Activated naive CD4-positive, alpha-beta T cell treated with anti-CD3 and anti-CD28 coated beads, Interleukin-2, amount 50 U/mL, for 24 hours (primary cell): ENCODE measurements around the gene IL17RB.
A peak's percentile ranks its signal among the peaks of the same experiment; 100 is the strongest.

Source experiments
- H3K27ac Mint-ChIP-seq: one replicate; pipeline ENCODE4 v1.8.0; 2021; ENCODE audit warnings: mild to moderate bottlenecking, mixed read lengths
- H3K27me3 Mint-ChIP-seq: one replicate; pipeline ENCODE4 v1.8.0; 2021; ENCODE audit warnings: mixed read lengths
- H3K36me3 Mint-ChIP-seq: one replicate; pipeline ENCODE4 v1.8.0; 2021; ENCODE audit warnings: mixed read lengths
- H3K4me1 Mint-ChIP-seq: one replicate; pipeline ENCODE4 v1.8.0; 2021; ENCODE audit warnings: mixed read lengths
- H3K4me3 Mint-ChIP-seq: one replicate; pipeline ENCODE4 v1.8.0; 2021; ENCODE audit warnings: mild to moderate bottlenecking, mixed read lengths
- H3K9me3 Mint-ChIP-seq: one replicate; pipeline ENCODE4 v1.8.0; 2021; ENCODE audit warnings: mixed read lengths

IL17RB gene

DNA sequence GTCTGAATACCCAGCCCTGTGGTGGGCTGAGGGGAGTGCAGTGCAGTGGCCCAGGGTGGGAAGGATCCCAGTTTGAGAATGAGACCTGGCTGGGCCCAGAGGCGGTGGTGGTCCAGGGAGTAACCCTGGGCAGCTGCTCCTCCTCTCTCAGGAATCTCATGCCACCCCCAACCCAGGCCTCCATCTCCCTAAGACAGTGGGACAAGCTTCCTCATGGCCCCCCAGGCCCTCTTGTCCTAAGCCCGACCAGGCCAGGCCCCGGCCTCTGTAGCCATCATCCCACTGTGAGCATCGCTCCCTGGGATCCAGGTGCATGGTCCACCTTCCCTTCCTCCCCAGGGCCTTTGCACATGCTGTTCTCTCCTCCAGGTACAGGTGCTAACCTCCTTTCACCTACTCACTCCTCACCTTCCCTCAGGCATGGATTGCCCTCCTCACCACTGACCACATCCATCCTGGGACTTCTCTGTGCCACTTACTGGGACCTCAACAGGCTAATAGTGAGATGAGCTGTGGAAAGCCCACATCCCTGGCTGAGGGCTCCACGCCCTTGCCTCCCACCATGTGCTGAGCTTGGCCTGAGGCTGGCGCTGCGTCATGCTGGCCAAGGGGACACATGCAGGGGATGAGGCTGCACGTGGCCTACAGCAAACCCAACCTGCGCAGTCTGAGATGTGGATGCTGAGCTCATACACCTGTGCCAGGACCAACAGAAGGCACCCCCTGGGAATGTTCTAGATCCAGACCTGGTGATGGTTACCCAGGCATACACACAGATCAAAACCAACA, 10.1 kb upstream of the IL17RB start:
- Mint-ChIP-seq H3K27ac (no peak overlapping the region), H3K27me3 (peaks cover 1% of the 10 kb centered on the region), H3K9me3 (no peaks in the 10 kb centered on the region), H3K4me1 (no peaks in the 10 kb centered on the region), H3K4me3 (no peak overlapping the region), H3K36me3 (no peaks in the 10 kb centered on the region)

DNA sequence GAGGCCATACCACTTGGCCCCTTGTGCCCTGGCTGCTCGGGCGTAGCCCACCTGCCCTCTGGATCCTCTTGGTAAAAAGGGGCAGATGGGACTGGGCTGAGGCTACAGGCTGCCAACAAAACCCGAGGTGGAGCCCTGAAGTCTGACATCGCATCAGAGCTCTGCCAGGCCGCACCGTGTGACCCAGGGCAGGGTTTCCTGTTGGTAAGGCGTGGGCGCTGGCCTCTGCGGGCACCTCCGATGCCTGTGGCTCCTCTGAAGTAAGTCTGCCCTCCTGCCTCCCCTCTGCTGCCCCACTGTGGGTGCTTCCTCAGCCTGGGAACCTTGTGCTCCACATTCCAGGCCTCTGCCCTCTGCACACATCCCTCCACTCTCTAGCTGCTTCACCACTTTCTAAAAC, 9.0 kb upstream of the IL17RB start:
- H3K9me3 Mint-ChIP-seq: no peaks in the 10 kb centered on the region
- peaks cover 3% of the 10 kb centered on the region for H3K27me3 Mint-ChIP-seq
- H3K36me3 Mint-ChIP-seq: no peaks in the 10 kb centered on the region
- no peaks in the 10 kb centered on the region for H3K4me1 Mint-ChIP-seq
- H3K4me3 Mint-ChIP-seq: no peak overlapping the region
- no peak overlapping the region for H3K27ac Mint-ChIP-seq

DNA sequence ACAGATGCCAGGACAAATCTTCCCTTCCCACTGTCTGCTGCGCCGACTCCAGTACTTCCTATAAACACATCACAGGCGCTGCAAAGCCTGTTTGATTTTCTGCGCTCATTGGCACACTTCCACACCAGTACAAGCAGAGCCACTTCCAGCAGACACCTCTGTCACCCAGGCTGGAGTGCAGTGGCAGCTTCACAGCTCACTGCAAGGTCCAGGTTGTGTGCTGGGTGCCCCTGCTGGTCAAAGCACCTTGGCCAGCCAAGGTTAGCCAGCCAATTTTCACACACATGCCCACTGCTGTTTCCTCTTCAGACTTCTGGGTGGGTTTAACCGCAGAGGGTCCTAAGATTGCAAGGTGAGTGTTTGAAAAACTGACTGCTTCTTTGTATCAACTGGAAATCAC, 5.1 kb upstream of the IL17RB start:
- peaks cover 24% of the 10 kb centered on the region for H3K27me3 Mint-ChIP-seq
- no peaks in the 10 kb centered on the region for H3K9me3 Mint-ChIP-seq
- H3K4me3 Mint-ChIP-seq: no peak overlapping the region
- no peaks in the 10 kb centered on the region for H3K4me1 Mint-ChIP-seq
- H3K27ac Mint-ChIP-seq: no peak overlapping the region
- no peaks in the 10 kb centered on the region for H3K36me3 Mint-ChIP-seq

DNA sequence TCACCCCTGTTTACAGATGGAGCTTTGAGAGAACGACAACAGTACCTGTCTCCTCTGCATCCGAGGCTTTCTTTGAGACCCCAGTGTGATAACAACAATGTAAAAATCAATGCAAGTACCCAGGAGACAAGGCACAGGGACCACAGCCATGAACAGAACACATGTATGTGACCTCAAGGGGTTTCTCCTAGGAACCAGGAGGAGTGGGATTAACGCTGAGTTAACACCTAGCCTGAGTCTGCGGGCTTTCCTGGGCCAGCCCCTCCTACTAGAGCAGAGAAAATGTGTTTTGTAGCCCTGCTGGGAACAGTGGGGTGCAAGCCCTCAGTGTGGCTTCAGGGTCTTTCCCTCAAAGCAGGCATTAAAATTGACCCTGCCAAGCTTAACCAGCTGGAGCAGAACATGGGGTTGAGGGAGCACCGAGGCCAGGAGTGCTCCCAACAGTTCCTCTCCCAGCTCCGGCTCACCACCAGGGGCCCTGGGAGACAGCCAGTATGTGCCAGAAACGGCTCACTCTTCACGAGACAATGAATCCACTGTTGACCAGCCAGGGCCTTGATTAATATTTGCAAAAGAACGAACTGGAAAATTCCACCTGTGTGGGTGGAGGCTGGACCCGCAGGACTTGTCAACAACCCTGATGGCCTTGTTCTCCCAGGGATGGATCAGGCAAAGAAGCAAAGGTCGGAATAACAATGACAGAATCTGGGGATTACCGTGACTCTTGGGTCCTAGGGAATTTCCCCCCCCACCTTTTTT, 3.8 kb upstream of the IL17RB start:
- Mint-ChIP-seq H3K4me3 (no peak overlapping the region), H3K9me3 (no peaks in the 10 kb centered on the region), H3K36me3 (no peaks in the 10 kb centered on the region), H3K27ac (no peak overlapping the region), H3K4me1 (peaks cover 5% of the 10 kb centered on the region), H3K27me3 (peaks cover 31% of the 10 kb centered on the region)

DNA sequence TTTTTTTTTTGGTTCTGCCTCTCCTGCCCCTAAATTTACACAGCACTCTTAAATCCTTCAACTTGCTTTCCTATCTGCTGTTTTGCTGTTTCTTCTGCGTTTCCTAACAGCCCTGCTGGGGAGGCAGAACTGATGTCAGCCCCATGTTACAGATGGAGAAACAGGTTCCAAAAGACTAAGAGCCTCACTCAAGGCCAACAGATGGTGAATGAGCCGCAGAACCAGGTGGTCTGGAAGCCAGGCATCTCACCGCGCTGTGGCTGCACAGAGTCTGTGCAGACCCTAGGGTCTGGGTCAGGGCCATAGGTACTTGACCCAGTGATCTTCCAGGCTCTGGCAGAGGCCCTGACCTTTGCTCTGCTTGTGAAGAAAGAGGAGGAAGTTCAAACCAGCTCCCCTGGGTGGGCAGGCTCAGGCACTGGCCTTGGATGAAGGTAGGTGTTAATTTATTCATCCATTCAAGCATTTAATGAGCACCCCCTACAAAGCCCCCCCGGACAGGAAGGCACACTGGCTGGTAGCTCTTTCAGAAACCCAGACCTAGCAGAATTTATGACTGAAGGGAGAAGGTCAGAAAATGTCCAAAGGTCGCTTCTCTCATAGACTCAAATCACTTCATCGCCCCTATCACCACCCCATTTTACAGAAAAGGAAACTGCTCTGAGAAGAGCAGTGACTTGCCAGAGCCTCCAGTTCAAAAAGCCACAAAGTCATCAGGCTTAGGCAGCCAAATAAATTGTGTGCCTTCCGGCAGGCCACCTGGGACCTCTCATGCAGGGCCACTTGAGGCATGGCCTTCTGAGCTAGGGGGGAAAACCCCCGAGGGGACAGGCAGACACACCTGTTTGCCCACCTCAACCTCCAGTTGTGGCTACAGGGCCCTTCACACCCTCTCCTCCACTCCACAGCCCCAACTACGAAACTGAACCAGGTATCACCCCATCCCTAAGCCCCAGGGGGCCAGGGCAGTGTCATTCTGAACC, 2.9 kb upstream of the IL17RB start:
- H3K36me3 Mint-ChIP-seq: no peaks in the 10 kb centered on the region
- H3K4me3 Mint-ChIP-seq: no peak overlapping the region
- H3K9me3 Mint-ChIP-seq: no peaks in the 10 kb centered on the region
- H3K4me1 Mint-ChIP-seq: peaks cover 5% of the 10 kb centered on the region
- H3K27ac Mint-ChIP-seq: no peak overlapping the region
- H3K27me3 Mint-ChIP-seq: peaks cover 32% of the 10 kb centered on the region

DNA sequence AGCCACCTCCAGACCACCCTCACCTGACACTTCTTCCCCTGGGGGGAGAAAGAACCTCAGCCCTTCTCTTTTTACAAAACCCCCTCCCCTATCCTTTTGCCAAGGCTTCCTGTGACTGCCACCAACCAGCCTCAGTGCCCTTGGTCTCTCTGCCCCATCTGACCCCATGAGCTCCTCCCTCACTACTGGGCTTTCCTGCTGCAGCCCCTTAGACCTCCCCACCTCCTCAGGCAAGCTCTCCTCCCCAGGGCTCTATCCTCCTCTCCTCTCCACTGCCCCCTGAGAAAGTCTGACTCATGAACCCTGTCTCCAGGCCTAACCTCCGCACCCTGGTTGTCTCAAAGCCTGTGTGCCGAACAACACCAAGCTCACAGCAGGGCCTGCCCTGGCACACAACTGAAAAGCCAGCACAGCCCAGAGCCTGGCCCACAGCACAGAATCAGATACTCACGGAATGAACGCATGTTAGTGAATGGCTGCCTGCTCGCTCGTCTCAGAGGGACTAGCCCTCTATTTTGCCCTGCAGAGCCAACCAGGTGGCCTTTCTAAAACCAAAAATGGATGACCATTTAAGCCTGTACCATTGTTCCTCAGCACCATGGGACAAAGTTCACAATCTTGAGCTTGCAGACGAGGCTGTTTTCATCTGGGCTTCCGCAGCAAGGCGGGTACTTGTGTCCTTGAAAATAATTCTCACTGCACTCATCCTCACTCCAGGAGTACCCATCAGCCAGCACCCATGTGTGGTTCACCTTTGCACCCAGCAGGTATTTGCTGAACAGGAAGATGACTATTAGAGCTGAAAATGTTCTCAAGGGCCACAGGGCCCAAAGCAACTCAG, 1.9 kb upstream of the IL17RB start:
- Mint-ChIP-seq H3K4me1 (peaks cover 5% of the 10 kb centered on the region), H3K36me3 (no peaks in the 10 kb centered on the region), H3K27ac (no peak overlapping the region), H3K9me3 (no peaks in the 10 kb centered on the region), H3K27me3 (peaks cover 37% of the 10 kb centered on the region), H3K4me3 (peak overlapping the region; percentile 52)

DNA sequence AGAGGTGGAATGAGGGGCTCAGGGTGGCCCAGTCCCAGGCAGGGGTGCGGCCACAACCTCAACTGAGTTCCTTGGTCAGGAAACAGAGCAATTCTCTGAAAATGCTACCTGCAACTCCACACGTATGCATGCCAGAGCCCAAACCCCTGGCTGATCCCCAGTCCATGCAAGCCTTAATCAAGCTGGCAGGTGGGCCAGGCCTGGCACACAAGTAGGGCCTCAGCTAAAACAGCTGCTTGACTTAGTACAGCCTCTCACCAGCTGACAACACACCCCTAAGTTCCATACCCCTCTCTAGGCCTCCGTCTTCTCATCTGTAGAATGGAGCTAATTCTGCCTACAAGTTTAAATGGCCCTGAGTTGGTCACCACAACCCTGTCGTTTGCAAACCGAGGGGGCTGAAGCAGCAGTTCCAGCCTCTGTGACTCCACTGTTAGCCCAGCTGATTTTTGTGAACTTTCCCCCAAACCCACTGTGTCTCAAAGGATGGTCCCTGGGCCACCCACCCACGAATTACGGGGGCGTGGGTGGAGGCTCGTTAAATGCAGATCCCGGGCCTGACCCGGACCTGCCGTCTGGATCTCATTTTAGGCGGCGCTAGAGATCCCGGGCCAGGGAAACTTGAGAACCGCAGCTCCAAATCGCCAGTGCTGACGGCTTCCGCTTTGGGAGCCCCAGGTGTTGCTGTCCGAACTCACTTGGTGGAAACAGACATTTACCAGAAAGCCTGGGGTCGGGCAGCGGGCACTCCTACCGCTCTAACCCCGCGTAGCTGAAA, 1.1 kb upstream of the IL17RB start:
- Mint-ChIP-seq H3K27me3 (peaks cover 37% of the 10 kb centered on the region), H3K4me1 (peaks cover 5% of the 10 kb centered on the region), H3K27ac (no peak overlapping the region), H3K9me3 (no peaks in the 10 kb centered on the region), H3K4me3 (peak overlapping the region; percentile 52), H3K36me3 (no peaks in the 10 kb centered on the region)

DNA sequence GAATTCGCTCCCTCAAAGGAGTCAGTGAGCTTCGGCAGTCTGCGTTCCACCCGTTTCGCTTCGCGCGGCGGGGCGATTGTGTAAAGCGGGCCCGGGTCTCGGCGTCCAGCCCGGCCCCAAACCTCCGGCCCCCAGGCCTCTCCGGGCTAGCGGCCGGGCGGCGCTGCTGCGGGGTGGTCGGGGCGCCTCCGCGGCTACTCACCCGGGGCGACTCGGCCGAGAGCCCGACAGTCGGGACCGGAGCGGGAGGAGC, 561 bp upstream of the IL17RB start:
- no peak overlapping the region for H3K27ac Mint-ChIP-seq
- H3K9me3 Mint-ChIP-seq: no peaks in the 10 kb centered on the region
- no peaks in the 10 kb centered on the region for H3K36me3 Mint-ChIP-seq
- H3K4me3 Mint-ChIP-seq: peak overlapping the region; percentile 44
- peaks cover 5% of the 10 kb centered on the region for H3K4me1 Mint-ChIP-seq
- peaks cover 37% of the 10 kb centered on the region for H3K27me3 Mint-ChIP-seq

DNA sequence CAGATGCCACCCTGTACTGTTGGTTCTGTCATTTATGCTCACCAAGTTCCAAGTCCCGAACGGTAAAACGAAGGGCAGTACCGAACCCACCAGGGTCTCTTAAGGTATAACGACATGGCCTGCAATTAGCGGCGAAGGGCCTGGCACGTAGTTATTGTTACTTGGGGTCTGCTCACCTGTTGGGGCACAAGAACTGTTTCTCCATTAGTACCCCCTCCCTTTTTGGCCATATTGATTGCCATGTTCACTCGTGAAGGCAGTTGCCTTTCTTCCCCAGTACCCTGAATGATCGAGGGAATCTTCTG, 435 bp downstream of the IL17RB start:
- peaks cover 5% of the 10 kb centered on the region for H3K4me1 Mint-ChIP-seq

DNA sequence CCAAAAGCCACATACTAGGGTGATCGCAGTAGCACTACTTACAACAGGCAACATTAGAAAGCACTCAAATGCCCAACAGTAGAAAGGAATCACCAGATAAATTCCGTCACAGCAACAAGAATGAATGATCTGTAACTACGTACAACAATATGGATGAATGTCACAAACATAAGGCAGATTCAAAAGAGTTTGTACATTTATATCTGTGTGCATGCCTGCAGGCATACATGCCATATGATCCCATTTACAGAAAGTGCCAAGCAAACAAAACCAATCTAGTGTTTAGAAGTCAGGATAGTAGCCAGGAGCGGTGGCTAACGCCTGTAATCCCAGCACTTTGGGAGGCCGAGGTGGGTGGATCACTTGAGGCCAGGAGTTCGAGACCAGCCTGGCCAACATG, 3.5 kb downstream of the IL17RB start:
- H3K4me1 Mint-ChIP-seq: peaks cover 5% of the 10 kb centered on the region
- no peak overlapping the region for H3K27ac Mint-ChIP-seq
- peaks cover 18% of the 10 kb centered on the region for H3K27me3 Mint-ChIP-seq
- H3K4me3 Mint-ChIP-seq: no peak overlapping the region
- H3K36me3 Mint-ChIP-seq: no peaks in the 10 kb centered on the region
- no peaks in the 10 kb centered on the region for H3K9me3 Mint-ChIP-seq

More for the DNA sequence above, 435 bp downstream of the IL17RB start:
- Mint-ChIP-seq H3K9me3 (no peaks in the 10 kb centered on the region), H3K27me3 (peaks cover 38% of the 10 kb centered on the region), H3K27ac (no peak overlapping the region), H3K36me3 (no peaks in the 10 kb centered on the region), H3K4me3 (peak overlapping the region; percentile 70)

DNA sequence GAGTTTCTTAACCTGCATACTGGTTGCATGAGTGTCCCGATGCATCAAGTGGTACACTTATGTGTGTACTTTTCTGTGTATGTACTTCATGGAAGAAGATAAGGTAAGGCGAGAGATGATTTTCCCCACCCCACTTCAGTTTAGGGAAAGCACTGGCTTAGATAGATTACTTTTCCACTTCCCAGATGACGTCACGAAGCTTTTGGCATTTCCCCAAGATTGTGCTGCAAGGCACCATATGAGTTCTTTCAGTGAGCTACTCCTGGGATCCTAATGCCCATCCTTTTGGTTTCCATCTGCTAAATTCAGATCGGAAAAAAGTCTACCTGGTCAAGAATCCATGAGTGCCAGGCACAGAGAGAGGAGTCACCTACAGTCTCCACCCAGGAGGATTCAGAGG, 4.5 kb downstream of the IL17RB start:
- Mint-ChIP-seq H3K9me3 (no peaks in the 10 kb centered on the region), H3K4me3 (no peak overlapping the region), H3K27ac (no peak overlapping the region), H3K27me3 (peaks cover 16% of the 10 kb centered on the region), H3K36me3 (no peaks in the 10 kb centered on the region), H3K4me1 (peaks cover 5% of the 10 kb centered on the region)

DNA sequence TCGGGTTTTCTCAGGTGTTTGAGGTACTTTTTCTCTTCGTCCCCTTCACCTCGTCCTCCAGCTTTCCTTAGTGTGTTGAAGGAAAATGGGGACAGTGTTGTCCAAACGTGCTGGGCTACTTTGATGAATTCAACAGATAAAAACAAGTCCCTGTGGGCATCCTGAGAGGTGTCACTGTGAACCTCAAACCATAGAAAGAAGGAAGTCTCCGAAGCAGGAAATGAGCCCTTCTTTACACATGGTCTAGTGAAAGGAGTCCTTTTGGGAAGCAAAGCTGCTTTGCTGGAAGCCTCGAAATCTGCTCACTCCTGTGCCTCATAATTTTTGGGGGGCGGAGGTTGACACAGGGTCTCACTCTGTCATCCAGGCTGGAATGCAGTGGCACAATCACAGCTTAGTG, 10.6 kb downstream of the IL17RB start:
- no peak overlapping the region for H3K27ac Mint-ChIP-seq
- no peaks in the 10 kb centered on the region for H3K4me1 Mint-ChIP-seq
- no peak overlapping the region for H3K4me3 Mint-ChIP-seq
- peaks cover 7% of the 10 kb centered on the region for H3K36me3 Mint-ChIP-seq
- H3K9me3 Mint-ChIP-seq: no peaks in the 10 kb centered on the region
- H3K27me3 Mint-ChIP-seq: no peaks in the 10 kb centered on the region

DNA sequence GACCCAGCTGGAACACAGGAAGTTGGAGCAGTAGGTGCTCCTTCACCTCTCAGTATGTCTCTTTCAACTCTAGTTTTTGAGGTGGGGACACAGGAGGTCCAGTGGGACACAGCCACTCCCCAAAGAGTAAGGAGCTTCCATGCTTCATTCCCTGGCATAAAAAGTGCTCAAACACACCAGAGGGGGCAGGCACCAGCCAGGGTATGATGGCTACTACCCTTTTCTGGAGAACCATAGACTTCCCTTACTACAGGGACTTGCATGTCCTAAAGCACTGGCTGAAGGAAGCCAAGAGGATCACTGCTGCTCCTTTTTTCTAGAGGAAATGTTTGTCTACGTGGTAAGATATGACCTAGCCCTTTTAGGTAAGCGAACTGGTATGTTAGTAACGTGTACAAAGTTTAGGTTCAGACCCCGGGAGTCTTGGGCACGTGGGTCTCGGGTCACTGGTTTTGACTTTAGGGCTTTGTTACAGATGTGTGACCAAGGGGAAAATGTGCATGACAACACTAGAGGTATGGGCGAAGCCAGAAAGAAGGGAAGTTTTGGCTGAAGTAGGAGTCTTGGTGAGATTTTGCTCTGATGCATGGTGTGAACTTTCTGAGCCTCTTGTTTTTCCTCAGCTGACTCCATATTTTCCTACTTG, 11.9 kb downstream of the IL17RB start:
- peaks cover 10% of the 10 kb centered on the region for H3K36me3 Mint-ChIP-seq
- H3K9me3 Mint-ChIP-seq: no peaks in the 10 kb centered on the region
- H3K4me3 Mint-ChIP-seq: no peak overlapping the region
- H3K27me3 Mint-ChIP-seq: no peaks in the 10 kb centered on the region
- H3K27ac Mint-ChIP-seq: no peak overlapping the region
- no peaks in the 10 kb centered on the region for H3K4me1 Mint-ChIP-seq

DNA sequence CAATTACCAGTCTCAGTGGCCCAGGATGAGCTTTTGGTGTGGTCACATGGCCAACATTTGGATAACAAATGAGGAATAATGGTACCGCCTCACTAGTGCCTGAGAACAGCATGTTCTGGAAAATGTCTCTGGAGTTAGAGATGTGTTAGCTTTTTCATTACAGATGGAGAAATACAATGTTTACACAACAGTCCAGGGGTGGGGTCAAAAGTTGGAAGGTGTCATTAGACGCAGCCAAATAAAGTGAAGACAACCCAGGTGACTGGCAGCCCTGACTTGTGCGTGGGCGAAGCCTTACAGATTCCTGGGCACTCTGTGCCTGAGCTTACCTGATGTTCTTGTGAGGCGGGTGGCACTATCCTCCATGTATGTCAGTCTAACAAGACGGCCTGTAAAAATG, 12.8 kb downstream of the IL17RB start:
- H3K4me3 Mint-ChIP-seq: no peak overlapping the region
- no peaks in the 10 kb centered on the region for H3K9me3 Mint-ChIP-seq
- H3K27ac Mint-ChIP-seq: peak overlapping the region; percentile 8
- peaks cover 11% of the 10 kb centered on the region for H3K36me3 Mint-ChIP-seq
- H3K27me3 Mint-ChIP-seq: no peaks in the 10 kb centered on the region
- H3K4me1 Mint-ChIP-seq: no peaks in the 10 kb centered on the region
